Measurements from ENCODE around the gene LLPH.

LLPH gene

DNA sequence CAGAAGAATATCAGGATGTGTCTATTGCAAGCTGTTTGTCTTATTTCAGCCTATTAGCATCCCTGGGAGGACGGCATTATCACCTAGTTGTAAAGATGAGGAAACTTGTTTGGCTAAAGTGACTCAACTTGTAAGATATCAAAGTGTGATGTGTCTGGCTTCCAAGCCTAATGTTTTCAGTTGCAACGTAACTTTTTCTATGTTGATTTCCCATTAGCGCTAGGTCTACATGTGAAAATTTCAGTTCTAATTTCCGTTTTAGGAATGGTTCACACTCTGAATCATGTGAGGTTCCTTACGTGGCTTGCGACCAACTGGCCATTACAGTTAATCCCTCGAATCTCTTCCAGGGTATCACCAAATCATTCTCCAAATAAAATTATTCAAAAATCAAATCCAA is 58.0 kb downstream of the LLPH start:
- H3K4me3 ChIP-seq (ENCODE audit: low read depth, low read length): no peak overlapping the region
- in situ Hi-C loops (cut with HindIII; ENCODE audit: low sequenced_read_pairs): no loop called here
- TF ChIP-seq, protein P1, sequence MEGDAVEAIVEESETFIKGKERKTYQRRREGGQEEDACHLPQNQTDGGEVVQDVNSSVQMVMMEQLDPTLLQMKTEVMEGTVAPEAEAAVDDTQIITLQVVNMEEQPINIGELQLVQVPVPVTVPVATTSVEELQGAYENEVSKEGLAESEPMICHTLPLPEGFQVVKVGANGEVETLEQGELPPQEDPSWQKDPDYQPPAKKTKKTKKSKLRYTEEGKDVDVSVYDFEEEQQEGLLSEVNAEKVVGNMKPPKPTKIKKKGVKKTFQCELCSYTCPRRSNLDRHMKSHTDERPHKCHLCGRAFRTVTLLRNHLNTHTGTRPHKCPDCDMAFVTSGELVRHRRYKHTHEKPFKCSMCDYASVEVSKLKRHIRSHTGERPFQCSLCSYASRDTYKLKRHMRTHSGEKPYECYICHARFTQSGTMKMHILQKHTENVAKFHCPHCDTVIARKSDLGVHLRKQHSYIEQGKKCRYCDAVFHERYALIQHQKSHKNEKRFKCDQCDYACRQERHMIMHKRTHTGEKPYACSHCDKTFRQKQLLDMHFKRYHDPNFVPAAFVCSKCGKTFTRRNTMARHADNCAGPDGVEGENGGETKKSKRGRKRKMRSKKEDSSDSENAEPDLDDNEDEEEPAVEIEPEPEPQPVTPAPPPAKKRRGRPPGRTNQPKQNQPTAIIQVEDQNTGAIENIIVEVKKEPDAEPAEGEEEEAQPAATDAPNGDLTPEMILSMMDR (IDR thresholded peaks at IDR 0.05; ENCODE audit: low read depth, low read length): no peak
- no peak for DNase-seq (ENCODE audit: low read depth, low spot score)

DNA sequence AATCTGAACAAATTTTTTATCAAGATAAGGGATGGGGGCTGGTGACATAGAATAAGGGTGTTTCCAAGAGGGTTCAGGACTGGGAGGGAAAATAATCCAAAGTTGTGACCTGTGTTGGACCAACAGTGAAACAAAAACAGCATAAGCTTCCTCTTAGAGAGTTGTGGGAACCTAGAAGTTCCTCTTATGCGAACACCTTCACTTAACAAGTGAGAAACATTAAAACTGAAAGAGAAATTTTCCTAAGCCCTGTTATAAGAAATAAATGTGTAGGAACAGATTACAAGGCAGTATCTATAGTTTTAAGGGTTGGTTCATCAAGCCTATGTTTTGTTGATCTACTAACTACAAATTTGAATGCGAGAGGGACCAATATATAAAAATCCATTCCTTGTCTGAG is 58.4 kb downstream of the LLPH start:
- no peak overlapping the region for H3K4me3 ChIP-seq (ENCODE audit: low read depth, low read length)
- TF ChIP-seq, protein P1 (IDR thresholded peaks at IDR 0.05; ENCODE audit: low read depth, low read length): no peak
- in situ Hi-C loops (cut with HindIII; ENCODE audit: low sequenced_read_pairs): no loop called here
- no peak for DNase-seq (ENCODE audit: low read depth, low spot score)

DNA sequence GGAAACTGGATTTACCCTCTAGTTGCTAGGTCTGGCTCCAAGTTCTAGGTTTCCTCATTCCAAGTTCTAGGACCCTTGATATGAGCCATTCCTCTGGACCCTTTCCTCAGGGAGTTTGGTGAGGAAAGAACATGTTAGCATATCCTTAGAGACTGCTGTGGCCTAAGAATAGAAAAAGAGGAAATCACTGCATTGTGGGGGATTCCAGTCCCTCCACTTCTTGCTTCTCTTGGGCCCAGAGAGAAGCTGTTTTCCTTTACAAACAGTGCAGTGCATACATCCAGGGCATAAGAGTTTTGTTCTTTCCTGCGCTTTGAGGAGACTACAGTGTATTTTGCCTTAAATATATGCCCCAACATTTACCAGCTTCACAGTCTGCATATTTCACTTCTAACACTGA is 59.0 kb downstream of the LLPH start:
- H3K4me3 ChIP-seq (ENCODE audit: low read depth, low read length): no peak overlapping the region
- no peak for DNase-seq (ENCODE audit: low read depth, low spot score)
- TF ChIP-seq, protein P1 (IDR thresholded peaks at IDR 0.05; ENCODE audit: low read depth, low read length): no peak
- in situ Hi-C loops (cut with HindIII; ENCODE audit: low sequenced_read_pairs): no loop called here

DNA sequence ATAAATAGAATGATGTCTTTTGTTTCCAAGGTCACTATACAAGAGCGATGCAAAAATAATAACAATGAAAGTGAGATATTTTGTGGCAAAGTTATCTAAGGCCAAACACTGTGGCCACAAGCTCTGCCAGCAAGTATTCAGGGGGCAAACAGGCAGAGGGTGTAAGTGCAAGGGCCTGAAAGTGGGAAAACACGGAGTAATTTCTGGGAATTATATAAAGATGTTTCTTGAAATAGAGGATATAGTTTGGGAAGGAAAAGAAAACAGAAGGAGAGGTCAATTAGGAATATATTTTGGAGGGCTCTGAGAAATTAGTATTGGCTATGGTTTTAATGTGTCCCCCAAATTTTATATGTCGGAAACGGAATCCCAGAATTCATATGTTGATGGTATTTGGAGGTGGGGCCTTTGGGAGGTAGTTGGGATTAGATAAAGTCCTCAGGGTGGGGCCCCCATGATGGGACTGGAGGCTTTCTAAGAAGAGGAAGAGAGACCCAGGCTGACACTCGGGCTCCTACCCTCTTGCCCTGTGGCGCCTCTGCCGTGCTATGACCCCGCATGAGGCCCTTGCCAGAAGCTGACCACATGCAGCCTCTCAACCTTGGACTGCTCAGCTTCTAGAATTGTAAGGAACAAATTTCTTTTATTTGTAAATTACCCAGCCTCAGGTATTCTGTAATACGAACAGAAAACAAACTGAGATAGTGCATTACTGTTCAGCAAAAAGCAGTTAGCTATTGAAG is 60.0 kb downstream of the LLPH start:
- in situ Hi-C loops (cut with HindIII; ENCODE audit: low sequenced_read_pairs): no loop called here
- TF ChIP-seq, protein P1 (IDR thresholded peaks at IDR 0.05; ENCODE audit: low read depth, low read length): no peak

DNA sequence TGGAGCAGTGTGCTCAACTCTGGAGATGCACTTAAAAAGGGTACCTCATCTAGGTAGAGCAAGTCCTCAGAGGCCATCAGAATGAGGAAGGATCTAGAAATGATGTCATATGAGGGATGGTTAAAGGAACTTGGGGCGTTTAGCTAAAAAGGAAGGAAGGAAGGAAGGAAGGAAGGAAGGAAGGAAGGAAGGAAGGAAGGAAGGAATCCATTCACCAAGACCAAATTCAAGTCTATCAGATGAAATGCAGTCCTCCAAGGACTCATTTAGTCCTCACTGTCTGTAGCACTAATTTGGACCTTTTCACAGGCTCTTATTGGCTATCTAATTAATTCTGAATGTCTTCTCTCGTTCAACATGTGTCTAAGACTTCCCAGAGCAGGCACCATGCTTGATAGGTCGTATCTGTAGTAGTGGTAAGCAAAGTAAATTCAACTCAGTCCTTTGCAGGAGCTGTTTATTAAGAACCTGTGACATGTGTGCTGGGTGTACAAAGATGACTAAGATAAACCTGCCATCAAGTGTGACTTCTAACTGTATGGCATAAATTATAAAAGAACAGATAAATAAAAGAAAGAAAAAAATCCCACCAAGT is 63.5 kb downstream of the LLPH start:
- TF ChIP-seq, protein P1 (IDR thresholded peaks at IDR 0.05; ENCODE audit: low read depth, low read length): no peak
- in situ Hi-C loops (cut with HindIII; ENCODE audit: low sequenced_read_pairs): no loop called here
- DNase-seq (ENCODE audit: low read depth, low spot score): no peak
- H3K4me3 ChIP-seq (ENCODE audit: low read depth, low read length): no peak overlapping the region

More for the DNA sequence above, 60.0 kb downstream of the LLPH start:
- no peak for DNase-seq (ENCODE audit: low read depth, low spot score)
- no peak overlapping the region for H3K4me3 ChIP-seq (ENCODE audit: low read depth, low read length)
